Type B pancreatic cell (in vitro differentiated cells): ENCODE results near the gene INPP4B. TPM values are rescaled to one million over a fixed set of nuclear protein-coding genes. Genes with fewer than 3 reads are reported as not detected.

Experiments
- DNase-seq: peaks from one replicate; pipeline ENCODE4 v3.0.0; 2021; ENCODE audit warnings: mixed read lengths; ENCODE audit not compliant: unreplicated experiment; ENCODE audit errors: extremely low spot score
- H3K27ac Mint-ChIP-seq: 2 replicates; pipeline ENCODE4 v1.8.0; 2021; ENCODE audit warnings: mild to moderate bottlenecking, mixed read lengths
- H3K27me3 Mint-ChIP-seq: 2 replicates; pipeline ENCODE4 v1.8.0; 2021; ENCODE audit warnings: mixed read lengths
- H3K36me3 Mint-ChIP-seq: 2 replicates; pipeline ENCODE4 v1.8.0; 2021; ENCODE audit warnings: mixed read lengths
- H3K4me1 Mint-ChIP-seq: one replicate; pipeline ENCODE4 v1.8.0; 2021; ENCODE audit warnings: mixed read lengths; ENCODE audit not compliant: unreplicated experiment
- H3K4me3 Mint-ChIP-seq: 2 replicates; pipeline ENCODE4 v1.8.0; 2021; ENCODE audit warnings: mild to moderate bottlenecking, mixed read lengths
- H3K9me3 Mint-ChIP-seq: 2 replicates; pipeline ENCODE4 v1.8.0; 2021; ENCODE audit warnings: mixed read lengths
- total RNA-seq: library from RNA; stranded (reverse); gene quantifications from 2 replicates; pipeline ENCODE4 v1.2.1, GENCODE V29; 2021; ENCODE audit warnings: low replicate concordance
- TF ChIP-seq, protein P1 (sequence below): fragments of 200-600 bp; sonication (generic); conservative IDR thresholded peaks from 2 replicates; pipeline ENCODE4 v1.5.0; 2021; ENCODE audit warnings: antibody characterized with exemption, mild to moderate bottlenecking

INPP4B gene
- total RNA-seq, 1 donor from 2014 or later = 9.0 TPM

DNA sequence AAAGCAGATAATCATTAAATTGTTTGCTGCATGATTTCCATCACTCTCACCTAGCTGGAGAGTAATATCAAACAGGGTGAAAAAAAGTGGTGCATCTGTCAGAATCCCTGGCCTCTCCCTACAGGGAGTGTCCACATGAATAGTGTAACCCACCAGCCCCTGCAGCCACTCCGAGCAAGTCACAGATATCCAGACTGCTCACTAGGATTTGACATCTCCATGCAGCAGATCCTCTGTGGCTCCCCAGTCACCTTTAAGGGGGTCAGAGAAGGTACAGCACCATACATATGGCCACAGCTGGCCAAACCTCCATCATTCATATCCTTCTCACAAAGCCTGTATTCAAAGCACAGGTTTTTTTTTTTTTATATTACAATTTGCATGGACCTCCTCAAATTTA lies 536.3 kb downstream of the INPP4B start:
- Mint-ChIP-seq H3K4me1 (peaks cover 7% of the 10 kb centered on the region), H3K36me3 (peaks cover 3% of the 10 kb centered on the region), H3K4me3 (no peak overlapping the region), H3K27me3 (no peaks in the 10 kb centered on the region), H3K27ac (peak overlapping the region; percentile 3), H3K9me3 (no peaks in the 10 kb centered on the region)
- DNase-seq = no peak
- TF ChIP-seq, protein P1, sequence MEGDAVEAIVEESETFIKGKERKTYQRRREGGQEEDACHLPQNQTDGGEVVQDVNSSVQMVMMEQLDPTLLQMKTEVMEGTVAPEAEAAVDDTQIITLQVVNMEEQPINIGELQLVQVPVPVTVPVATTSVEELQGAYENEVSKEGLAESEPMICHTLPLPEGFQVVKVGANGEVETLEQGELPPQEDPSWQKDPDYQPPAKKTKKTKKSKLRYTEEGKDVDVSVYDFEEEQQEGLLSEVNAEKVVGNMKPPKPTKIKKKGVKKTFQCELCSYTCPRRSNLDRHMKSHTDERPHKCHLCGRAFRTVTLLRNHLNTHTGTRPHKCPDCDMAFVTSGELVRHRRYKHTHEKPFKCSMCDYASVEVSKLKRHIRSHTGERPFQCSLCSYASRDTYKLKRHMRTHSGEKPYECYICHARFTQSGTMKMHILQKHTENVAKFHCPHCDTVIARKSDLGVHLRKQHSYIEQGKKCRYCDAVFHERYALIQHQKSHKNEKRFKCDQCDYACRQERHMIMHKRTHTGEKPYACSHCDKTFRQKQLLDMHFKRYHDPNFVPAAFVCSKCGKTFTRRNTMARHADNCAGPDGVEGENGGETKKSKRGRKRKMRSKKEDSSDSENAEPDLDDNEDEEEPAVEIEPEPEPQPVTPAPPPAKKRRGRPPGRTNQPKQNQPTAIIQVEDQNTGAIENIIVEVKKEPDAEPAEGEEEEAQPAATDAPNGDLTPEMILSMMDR = no peak

DNA sequence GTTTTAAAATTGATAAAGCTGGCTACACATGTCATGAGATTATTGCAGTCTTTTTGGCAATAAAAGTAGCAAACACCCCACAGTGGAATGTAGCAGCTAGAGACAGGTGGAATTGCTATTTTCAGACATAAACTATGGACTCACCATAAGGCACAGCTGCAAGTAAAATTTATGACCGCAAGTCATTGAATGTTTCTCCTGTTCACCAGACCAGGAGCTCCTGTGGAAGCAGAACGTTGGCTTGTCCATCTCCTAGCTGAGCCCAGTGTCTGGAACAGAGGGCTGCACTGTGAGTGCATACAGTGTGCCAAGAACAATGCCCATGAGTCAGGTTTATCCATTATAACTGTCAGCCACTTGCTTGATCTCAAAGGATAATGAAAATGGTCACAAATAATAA lies 538.2 kb downstream of the INPP4B start:
- Mint-ChIP-seq H3K9me3 (no peaks in the 10 kb centered on the region), H3K27ac (no peak overlapping the region), H3K4me1 (peaks cover 9% of the 10 kb centered on the region), H3K36me3 (peaks cover 1% of the 10 kb centered on the region), H3K4me3 (no peak overlapping the region), H3K27me3 (no peaks in the 10 kb centered on the region)
- TF ChIP-seq, protein P1 = no peak
- no peak for DNase-seq

DNA sequence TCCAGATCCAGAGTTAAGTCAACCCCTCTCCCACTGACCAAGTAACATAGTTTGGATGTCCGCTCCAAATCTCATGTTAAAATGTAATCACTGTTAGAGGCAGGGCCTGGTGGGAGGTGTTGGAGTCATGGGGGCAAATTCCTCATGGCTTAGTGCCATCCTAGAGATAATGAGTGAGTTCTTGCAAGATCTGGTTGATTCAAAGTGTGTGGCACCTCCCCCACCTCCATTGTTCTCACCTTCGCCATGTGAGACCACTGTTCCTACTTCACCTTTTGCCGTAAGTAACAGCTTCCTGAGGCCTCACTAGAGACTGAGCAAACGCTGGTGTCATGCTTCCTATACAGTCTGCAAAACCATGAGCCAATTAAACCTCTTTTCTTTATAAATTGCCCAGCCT lies 548.8 kb downstream of the INPP4B start:
- Mint-ChIP-seq H3K36me3 (no peaks in the 10 kb centered on the region), H3K27ac (no peak overlapping the region), H3K9me3 (peaks cover 5% of the 10 kb centered on the region), H3K4me3 (no peak overlapping the region), H3K27me3 (no peaks in the 10 kb centered on the region), H3K4me1 (no peaks in the 10 kb centered on the region)
- TF ChIP-seq, protein P1 = no peak
- no peak for DNase-seq

DNA sequence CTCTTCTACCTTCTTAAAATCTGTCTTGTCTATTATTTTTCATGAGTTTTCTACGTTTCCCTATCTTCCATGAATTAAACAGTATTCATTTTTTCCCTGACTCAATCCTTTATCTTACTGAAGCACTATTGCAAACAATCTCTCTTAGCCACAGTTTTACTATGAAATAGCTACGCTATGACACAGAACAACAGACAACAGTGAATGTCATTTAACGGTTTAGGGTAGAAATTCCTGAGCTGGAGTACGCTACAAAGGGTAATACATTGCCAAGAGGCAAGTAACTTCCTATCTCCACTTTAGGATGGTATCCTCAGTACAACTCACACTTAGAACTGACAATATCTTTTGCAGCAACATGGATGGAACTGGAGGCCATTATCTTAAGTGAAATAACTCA lies 552.6 kb downstream of the INPP4B start:
- H3K27ac Mint-ChIP-seq = no peak overlapping the region
- H3K36me3 Mint-ChIP-seq = no peaks in the 10 kb centered on the region
- no peak for DNase-seq
- H3K9me3 Mint-ChIP-seq = peaks cover 9% of the 10 kb centered on the region
- H3K4me1 Mint-ChIP-seq = no peaks in the 10 kb centered on the region
- TF ChIP-seq, protein P1 = no peak
- no peak overlapping the region for H3K4me3 Mint-ChIP-seq
- no peaks in the 10 kb centered on the region for H3K27me3 Mint-ChIP-seq

DNA sequence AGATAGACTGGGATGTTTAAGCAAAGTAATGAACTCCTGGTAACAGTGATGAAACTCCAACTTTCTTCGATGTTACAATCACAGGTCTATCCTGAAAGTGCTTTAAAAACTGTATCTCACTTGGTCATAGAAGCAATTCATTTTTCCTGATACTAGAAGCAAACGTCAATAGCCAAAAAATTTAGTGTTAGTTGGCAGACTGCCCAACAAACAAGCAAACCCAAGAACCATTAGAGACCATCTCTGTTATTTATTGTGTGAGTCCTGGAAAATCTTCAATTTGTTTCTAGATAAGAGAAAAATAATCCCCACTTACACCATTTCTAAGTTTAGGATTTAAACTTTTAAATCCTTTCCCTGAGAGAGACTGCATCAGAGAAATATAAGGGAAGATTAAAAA lies 553.9 kb downstream of the INPP4B start:
- no peaks in the 10 kb centered on the region for H3K36me3 Mint-ChIP-seq
- H3K27ac Mint-ChIP-seq = no peak overlapping the region
- no peaks in the 10 kb centered on the region for H3K4me1 Mint-ChIP-seq
- H3K9me3 Mint-ChIP-seq = peaks cover 9% of the 10 kb centered on the region
- DNase-seq = no peak
- H3K4me3 Mint-ChIP-seq = no peak overlapping the region
- no peaks in the 10 kb centered on the region for H3K27me3 Mint-ChIP-seq
- TF ChIP-seq, protein P1 = no peak
